Endothelial cell of umbilical vein (primary cell): ENCODE data around the gene SLC49A4. TPM values are rescaled to one million over a fixed set of nuclear protein-coding genes. Genes with fewer than 3 reads are reported as not detected.

ENCODE experiments used
- BruUV-seq: library from RNA; stranded (reverse); fragments of 400-500 nt; replicated peaks from 2 replicates; lab custom pipeline; 2021; lab: Mats Ljungman, UMichigan
- CTCF ChIA-PET: fragments of 300-600, 350-600 bp; sonication (Branson Sonifier 250); formaldehyde crosslinking; loops from one replicate; lab custom pipeline; 2021; ENCODE audit warnings: antibody characterized with exemption, inconsistent platforms; lab: Charles Lee
- POLR2A ChIA-PET: fragments of 300-600, 350-600 bp; sonication (Branson Sonifier 250); formaldehyde crosslinking; loops from one replicate; lab custom pipeline; 2021; ENCODE audit warnings: antibody characterized with exemption, inconsistent platforms; lab: Charles Lee
- DNase-seq: peaks from one replicate; pipeline ENCODE4 v3.0.0-alpha.2; 2011; ENCODE audit warnings: low read depth, low spot score
- FAIRE-seq: peaks from 2 replicates; lab custom pipeline; 2011; peaks lifted over from hg19 to GRCh38; lab: Jason Lieb, UNC
- H2AFZ ChIP-seq: 2 replicates; pipeline ENCODE4 v1.6.0; 2012; ENCODE audit warnings: low read depth, low read length, control low read depth, inconsistent platforms
- H3K27ac ChIP-seq: 2 replicates; pipeline ENCODE4 v1.5.1; 2011; ENCODE audit warnings: low read depth, mild to moderate bottlenecking, control low read depth, low read length, moderate library complexity; ENCODE audit not compliant: insufficient read depth
- H3K27me3 ChIP-seq, 2 experiments: 2 replicates each; pipeline versions ENCODE4 v1.6.0 to v1.6.1; 2011; ENCODE audit warnings: low read length in 2 of 2, mixed read lengths in 1 of 2; ENCODE audit not compliant: control insufficient read depth in 2 of 2, insufficient read depth in 2 of 2
- H3K36me3 ChIP-seq, 2 experiments: 2 replicates in 1 of 2; 3 replicates in 1 of 2; pipeline ENCODE4 v1.5.1; 2011; ENCODE audit warnings: low read length in 2 of 2, mild to moderate bottlenecking in 1 of 2, moderate library complexity in 1 of 2; ENCODE audit not compliant: control insufficient read depth in 2 of 2, insufficient read depth in 2 of 2; ENCODE audit errors: extremely low read depth in 1 of 2
- H3K4me1 ChIP-seq: 3 replicates; pipeline ENCODE4 v1.5.1; 2011; ENCODE audit warnings: mild to moderate bottlenecking, low read length; ENCODE audit not compliant: control insufficient read depth, insufficient read depth; ENCODE audit errors: extremely low read depth
- H3K4me2 ChIP-seq: 2 replicates; pipeline ENCODE4 v1.6.1; 2011; ENCODE audit warnings: low read length, control low read depth, mixed read lengths; ENCODE audit not compliant: insufficient read depth
- H3K4me3 ChIP-seq, 3 experiments: fragments of 200-600 bp in 1 of 3; sonication (generic), shearing (Covaris generic) in 1 of 3; replicated peaks in 1 of 3; 2 replicates each; pipeline ENCODE4 v1.5.1; 2011 to 2016; ENCODE audit warnings: control low read depth in 3 of 3, low read length in 3 of 3, mild to moderate bottlenecking in 2 of 3, inconsistent platforms in 1 of 3, low read depth in 1 of 3, moderate library complexity in 1 of 3; ENCODE audit not compliant: insufficient read depth in 1 of 3
- H3K79me2 ChIP-seq: 2 replicates; pipeline ENCODE4 v1.6.0; 2012; ENCODE audit warnings: low read length, inconsistent platforms; ENCODE audit not compliant: control insufficient read depth, insufficient read depth
- H3K9ac ChIP-seq: replicated peaks from 2 replicates; pipeline ENCODE3; 2011; ENCODE audit warnings: low read length, control low read depth; ENCODE audit not compliant: insufficient read depth; ENCODE audit errors: extremely low read depth
- H3K9me1 ChIP-seq: replicated peaks from 3 replicates; pipeline ENCODE4 v1.6.0; 2011; ENCODE audit warnings: mild to moderate bottlenecking, low read length; ENCODE audit not compliant: control insufficient read depth, insufficient read depth; ENCODE audit errors: extremely low read depth
- H3K9me3 ChIP-seq: replicated peaks from 2 replicates; pipeline ENCODE4 v1.5.1; 2012; ENCODE audit warnings: low read length, inconsistent platforms; ENCODE audit not compliant: control insufficient read depth, insufficient read depth
- H4K20me1 ChIP-seq: replicated peaks from 2 replicates; pipeline ENCODE3; 2011; ENCODE audit warnings: mild to moderate bottlenecking, low read length; ENCODE audit not compliant: control insufficient read depth, insufficient read depth; ENCODE audit errors: extremely low read depth
- EZH2 ChIP-seq: IDR thresholded peaks from 2 replicates; pipeline ENCODE4 v1.6.1; 2012; ENCODE audit warnings: borderline replicate concordance, low read depth, mild to moderate bottlenecking, moderate library complexity, low read length, inconsistent platforms; ENCODE audit not compliant: severe bottlenecking
- FOS ChIP-seq: IDR thresholded peaks from 2 replicates; pipeline ENCODE4 v1.6.1; 2011; ENCODE audit warnings: mild to moderate bottlenecking, low read length, moderate library complexity, borderline replicate concordance; ENCODE audit not compliant: insufficient read depth
- GATA2 ChIP-seq: IDR thresholded peaks from 2 replicates; pipeline ENCODE4 v1.7.0; 2011; ENCODE audit warnings: low read depth, mild to moderate bottlenecking, moderate library complexity, mixed read lengths, low read length; ENCODE audit not compliant: insufficient read length, insufficient read depth
- JUN ChIP-seq: IDR thresholded peaks from 2 replicates; pipeline ENCODE4 v1.6.1; 2011; ENCODE audit warnings: borderline replicate concordance, low read depth; ENCODE audit not compliant: insufficient read length, insufficient read depth
- MYC ChIP-seq: IDR thresholded peaks from one replicate; pipeline ENCODE4 v1.6.1; 2011; ENCODE audit warnings: mild to moderate bottlenecking, low read depth, low read length
- POLR2A ChIP-seq: IDR thresholded peaks from 2 replicates; pipeline ENCODE4 v1.6.1; 2012; ENCODE audit warnings: low read depth, mild to moderate bottlenecking, control low read depth, low read length
- POLR2AphosphoS5 ChIP-seq: IDR thresholded peaks from 2 replicates; pipeline ENCODE4 v1.6.1; 2012; ENCODE audit warnings: low read depth, mild to moderate bottlenecking, control low read depth, low read length, moderate library complexity; ENCODE audit not compliant: insufficient read depth
- dilution Hi-C: fragments of 300-500 bp; cut with MboI; formaldehyde crosslinking; loops from one replicate; pipeline ENCODE4 v1.15.0; 2019; ENCODE audit warnings: low sequenced_read_pairs; ENCODE audit not compliant: extremely low pct_ligation_motif_present
- intact Hi-C: fragments of 100-400 bp; cut with micrococcal nuclease; formaldehyde crosslinking; loops from one replicate; pipeline ENCODE4 v1.10.0; 2022
- polyA plus RNA-seq, 4 experiments: library from polyadenylated mRNA; depleted of rRNA in 3 of 4; stranded (reverse) in 3 of 4; unstranded in 1 of 4; fragments of >200 nt; gene quantifications; 2 replicates each; pipeline versions ENCODE4 v1.2.1 to v1.2.3, GENCODE V29; 2011 to 2012; ENCODE audit warnings: missing spikeins in 1 of 4
- total RNA-seq: library from RNA; stranded (reverse); gene quantifications from 2 replicates; pipeline ENCODE4 v1.2.3, GENCODE V29; 2021
- TF ChIP-seq, protein P1 (sequence below): IDR thresholded peaks from 2 replicates; pipeline ENCODE4 v1.6.1; 2011; ENCODE audit not compliant: insufficient read depth, insufficient read length
- TF ChIP-seq, protein P2 (sequence below), 2 donors: IDR thresholded peaks; 1 replicate in 1 of 2; 2 replicates in 1 of 2; pipeline ENCODE4 v1.5.1; 2011; ENCODE audit warnings: low read length in 2 of 2, mild to moderate bottlenecking in 2 of 2, moderate library complexity in 2 of 2, control low read depth in 1 of 2, inconsistent platforms in 1 of 2, low read depth in 1 of 2; ENCODE audit not compliant: insufficient read depth in 1 of 2; ENCODE audit errors: extremely low read depth in 1 of 2

The SLC49A4 gene
- total and polyA plus RNA-seq, 2 donors (not counting 3 experiments of a cell fraction or from before 2014, with no cell fraction given): 10.9 to 11.6 TPM

DNA sequence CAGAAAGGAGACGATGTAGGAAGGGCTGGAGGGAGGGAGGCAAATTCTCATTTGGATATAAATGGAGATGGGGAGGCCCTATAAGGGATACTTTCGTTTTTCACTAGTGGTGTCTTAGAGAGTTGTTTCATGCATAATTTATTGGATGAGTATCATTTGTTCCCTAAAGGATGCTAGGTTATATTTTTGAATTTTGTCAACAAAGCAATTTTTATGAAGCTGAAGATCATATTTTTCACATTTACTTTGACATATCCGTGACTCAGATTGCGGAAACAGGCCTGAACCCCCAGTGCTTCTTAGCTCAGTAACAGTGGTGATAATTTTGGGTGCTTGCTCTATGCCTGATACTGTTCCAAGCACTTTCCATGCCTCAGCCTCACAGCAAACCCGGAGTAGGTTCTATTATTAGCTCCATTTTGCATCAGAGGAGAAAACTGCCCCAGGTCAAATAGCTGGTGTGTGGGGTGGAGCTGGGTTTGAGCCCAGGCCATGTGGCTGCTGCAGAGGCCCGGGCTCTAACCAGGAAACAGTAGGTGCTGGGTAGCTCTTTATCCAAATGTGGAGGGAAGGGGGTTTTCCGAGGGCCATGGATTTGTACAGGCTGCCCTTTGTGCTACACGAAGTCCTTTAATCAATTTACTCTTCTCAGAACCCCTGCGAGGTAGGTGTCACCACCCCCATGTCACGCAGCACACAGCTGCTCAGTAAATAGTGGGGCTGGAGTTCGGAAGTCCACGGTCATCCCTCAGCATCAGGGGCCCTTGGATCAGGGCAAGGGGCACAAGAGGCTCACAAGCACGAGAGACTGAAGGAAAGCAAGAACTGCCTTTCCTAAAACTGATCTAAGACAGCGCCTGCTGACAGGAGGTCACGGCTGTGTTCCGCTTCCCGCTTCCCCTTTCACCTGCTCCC, 99.1 kb downstream of the SLC49A4 start:
- dilution Hi-C loops: no loop called here
- no peaks in the 10 kb centered on the region for H3K36me3 ChIP-seq
- BruUV-seq: no TSS peak
- H3K4me3 ChIP-seq: no peak overlapping the region
- H3K4me1 ChIP-seq: no peaks in the 10 kb centered on the region
- H4K20me1 ChIP-seq: no peaks in the 10 kb centered on the region
- no peaks in the 10 kb centered on the region for H3K9me1 ChIP-seq
- no peaks in the 10 kb centered on the region for H3K9me3 ChIP-seq
- DNase-seq: no peak
- CTCF ChIA-PET: no interaction called here
- H3K27me3 ChIP-seq: peaks cover 4 to 16% of the 10 kb centered on the region in 2 experiments
- FAIRE-seq: no peak
- H3K9ac ChIP-seq: no peak overlapping the region
- no peak overlapping the region for H3K27ac ChIP-seq
- intact Hi-C loops: no loop called here
- no peak overlapping the region for H3K4me2 ChIP-seq
- H3K79me2 ChIP-seq: no peaks in the 10 kb centered on the region
- TF ChIP-seq POLR2AphosphoS5 (no peak), MYC (no peak), JUN (no peak), GATA2 (no peak), EZH2 (no peak)
- POLR2A ChIA-PET: no interaction called here
- H2AFZ ChIP-seq: no peak overlapping the region

GRCh38 chr3:122898298-122898697, 103.4 kb downstream of the SLC49A4 start:
- H3K4me3 ChIP-seq: no peak overlapping the region
- FAIRE-seq (no peak), DNase-seq (no peak)
- peaks cover 6 to 21% of the 10 kb centered on the region in 2 experiments for H3K27me3 ChIP-seq
- intact Hi-C loops: no loop called here
- POLR2A ChIA-PET: no interaction called here
- CTCF ChIA-PET: interaction anchor here (0.5 kb wide), 1 partner anchor 143 kb away, joined by 3 read pairs; no protein-coding TSS in a partner anchor
- dilution Hi-C loops: no loop called here
- no peaks in the 10 kb centered on the region for H3K79me2 ChIP-seq
- H4K20me1 ChIP-seq: no peaks in the 10 kb centered on the region
- no peaks in the 10 kb centered on the region for H3K4me1 ChIP-seq
- TF ChIP-seq EZH2: no peak
- no peak for TF ChIP-seq FOS
- TF ChIP-seq POLR2A: no peak
- no peak for TF ChIP-seq MYC
- TF ChIP-seq GATA2: no peak
- TF ChIP-seq, protein P1, sequence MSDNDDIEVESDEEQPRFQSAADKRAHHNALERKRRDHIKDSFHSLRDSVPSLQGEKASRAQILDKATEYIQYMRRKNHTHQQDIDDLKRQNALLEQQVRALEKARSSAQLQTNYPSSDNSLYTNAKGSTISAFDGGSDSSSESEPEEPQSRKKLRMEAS: no peak
- TF ChIP-seq POLR2AphosphoS5: no peak
- TF ChIP-seq, protein P2, sequence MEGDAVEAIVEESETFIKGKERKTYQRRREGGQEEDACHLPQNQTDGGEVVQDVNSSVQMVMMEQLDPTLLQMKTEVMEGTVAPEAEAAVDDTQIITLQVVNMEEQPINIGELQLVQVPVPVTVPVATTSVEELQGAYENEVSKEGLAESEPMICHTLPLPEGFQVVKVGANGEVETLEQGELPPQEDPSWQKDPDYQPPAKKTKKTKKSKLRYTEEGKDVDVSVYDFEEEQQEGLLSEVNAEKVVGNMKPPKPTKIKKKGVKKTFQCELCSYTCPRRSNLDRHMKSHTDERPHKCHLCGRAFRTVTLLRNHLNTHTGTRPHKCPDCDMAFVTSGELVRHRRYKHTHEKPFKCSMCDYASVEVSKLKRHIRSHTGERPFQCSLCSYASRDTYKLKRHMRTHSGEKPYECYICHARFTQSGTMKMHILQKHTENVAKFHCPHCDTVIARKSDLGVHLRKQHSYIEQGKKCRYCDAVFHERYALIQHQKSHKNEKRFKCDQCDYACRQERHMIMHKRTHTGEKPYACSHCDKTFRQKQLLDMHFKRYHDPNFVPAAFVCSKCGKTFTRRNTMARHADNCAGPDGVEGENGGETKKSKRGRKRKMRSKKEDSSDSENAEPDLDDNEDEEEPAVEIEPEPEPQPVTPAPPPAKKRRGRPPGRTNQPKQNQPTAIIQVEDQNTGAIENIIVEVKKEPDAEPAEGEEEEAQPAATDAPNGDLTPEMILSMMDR (IDR thresholded peaks at IDR 0.05; ENCODE audit: extremely low read depth in 1 of 2, insufficient read depth in 1 of 2, low read depth in 1 of 2, low read length in 2 of 2): no peak
- no peak for TF ChIP-seq JUN
- no peak overlapping the region for H3K27ac ChIP-seq
- H3K36me3 ChIP-seq: no peaks in the 10 kb centered on the region
- no peak overlapping the region for H3K9ac ChIP-seq
- H3K9me1 ChIP-seq: no peaks in the 10 kb centered on the region
- BruUV-seq: no TSS peak
- H3K4me2 ChIP-seq: no peak overlapping the region
- no peaks in the 10 kb centered on the region for H3K9me3 ChIP-seq
- H2AFZ ChIP-seq: no peak overlapping the region
